ENCODE results near the gene TOR3A. TPM values are rescaled to one million over a fixed set of nuclear protein-coding genes. Genes with fewer than 3 reads are reported as not detected.

TOR3A gene
- total RNA-seq, 1 donor from 2014 or later, result 16.7 TPM

GRCh38 chr1:179061360-179062282, 20.2 kb upstream of the TOR3A start:
- FAIRE-seq, result no peak

GRCh38 chr1:179066471-179066870, 15.4 kb upstream of the TOR3A start:
- FAIRE-seq (no peak), DNase-seq (ENCODE audit: low spot score in 2 of 2) (no peak)

More at GRCh38 chr1:179061360-179062282, 20.2 kb upstream of the TOR3A start:
- DNase-seq (ENCODE audit: low spot score in 2 of 2), result no peak

DNA sequence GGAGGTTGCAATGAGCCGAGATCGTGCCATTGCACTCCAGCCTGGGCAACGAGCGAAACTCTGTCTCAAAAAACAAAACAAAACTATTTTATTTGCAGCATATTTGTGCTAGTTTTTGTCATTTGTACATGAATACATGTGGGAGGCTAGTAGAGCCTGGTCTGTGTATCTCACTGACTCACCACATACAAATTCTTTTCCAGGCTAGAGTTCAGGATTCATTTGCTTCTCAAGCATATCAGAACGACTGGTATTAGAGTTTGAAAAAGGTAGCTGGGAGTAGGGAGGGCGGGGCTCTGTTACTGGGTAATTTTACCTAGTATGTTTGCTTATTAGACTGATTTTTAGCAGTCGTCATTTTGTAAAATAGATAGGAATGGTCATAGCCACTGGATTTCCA, 4.5 kb upstream of the TOR3A start:
- DNase-seq (ENCODE audit: low spot score in 2 of 2) (no peak), FAIRE-seq (no peak)

DNA sequence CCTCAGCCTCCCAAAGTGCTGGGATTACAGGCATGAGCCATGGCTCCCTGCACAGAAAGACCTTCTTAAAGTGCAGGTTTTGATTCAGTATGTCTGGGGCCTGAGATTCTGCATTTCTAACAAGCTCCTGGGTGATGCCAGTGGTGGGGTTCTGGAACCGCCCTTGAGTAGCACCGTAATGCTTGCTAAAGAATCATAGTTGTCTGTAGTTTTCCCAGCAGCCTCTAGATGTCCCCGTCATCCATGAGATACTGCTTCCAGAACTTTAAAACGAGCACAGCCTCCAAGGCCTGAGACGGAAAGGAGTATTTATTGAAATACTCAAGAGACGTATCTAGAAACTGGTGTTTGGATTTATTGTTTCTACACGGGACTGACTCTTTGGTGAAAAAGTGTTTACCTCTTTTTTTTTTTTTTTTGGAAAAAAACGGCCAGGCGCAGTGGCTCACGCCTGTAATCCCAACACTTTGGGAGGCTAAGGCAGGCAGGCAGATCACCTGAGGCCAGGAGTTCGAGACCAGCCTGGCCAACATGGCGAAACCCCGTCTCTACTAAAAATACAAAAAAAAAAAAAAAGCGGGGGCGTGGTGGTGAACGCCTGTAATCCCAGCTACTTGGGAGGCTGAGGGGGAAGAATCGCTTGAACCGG, 2.6 kb upstream of the TOR3A start:
- DNase-seq (ENCODE audit: low spot score in 2 of 2), result peak; percentile 57 to 68
- FAIRE-seq, result no peak

- FAIRE-seq (no peak), DNase-seq (ENCODE audit: low spot score in 2 of 2) (no peak)
Measured at GRCh38 chr1:179080866-179081686, 794 bp upstream of the TOR3A start.

- no peak for FAIRE-seq
- DNase-seq (ENCODE audit: low spot score in 2 of 2), result peak in 1 of 2 donors; percentile 61
Measured at GRCh38 chr1:179082333-179082998, 596 bp downstream of the TOR3A start.

- FAIRE-seq (no peak), DNase-seq (ENCODE audit: low spot score in 2 of 2) (no peak)
Measured at GRCh38 chr1:179082999-179083335, 1.1 kb downstream of the TOR3A start.

GRCh38 chr1:179083533-179083932, 1.7 kb downstream of the TOR3A start:
- FAIRE-seq (no peak), DNase-seq (ENCODE audit: low spot score in 2 of 2) (no peak)

DNA sequence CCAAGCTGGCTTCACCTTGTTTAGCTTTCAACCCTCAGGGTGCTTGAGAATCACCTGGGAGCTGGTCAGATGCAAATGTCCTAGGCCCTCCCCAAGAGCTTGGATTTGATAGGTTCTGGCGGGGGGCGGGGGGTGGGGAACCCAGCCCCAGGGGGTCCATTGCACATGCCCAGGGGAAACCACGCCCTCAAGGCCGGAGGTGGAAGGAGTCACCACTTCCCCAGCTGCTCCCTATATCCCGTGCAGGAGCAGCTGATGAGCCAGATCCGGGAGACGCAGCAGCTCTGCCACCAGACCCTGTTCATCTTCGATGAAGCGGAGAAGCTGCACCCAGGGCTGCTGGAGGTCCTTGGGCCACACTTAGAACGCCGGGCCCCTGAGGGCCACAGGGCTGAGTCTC, 5.8 kb downstream of the TOR3A start:
- no peak for FAIRE-seq

DNA sequence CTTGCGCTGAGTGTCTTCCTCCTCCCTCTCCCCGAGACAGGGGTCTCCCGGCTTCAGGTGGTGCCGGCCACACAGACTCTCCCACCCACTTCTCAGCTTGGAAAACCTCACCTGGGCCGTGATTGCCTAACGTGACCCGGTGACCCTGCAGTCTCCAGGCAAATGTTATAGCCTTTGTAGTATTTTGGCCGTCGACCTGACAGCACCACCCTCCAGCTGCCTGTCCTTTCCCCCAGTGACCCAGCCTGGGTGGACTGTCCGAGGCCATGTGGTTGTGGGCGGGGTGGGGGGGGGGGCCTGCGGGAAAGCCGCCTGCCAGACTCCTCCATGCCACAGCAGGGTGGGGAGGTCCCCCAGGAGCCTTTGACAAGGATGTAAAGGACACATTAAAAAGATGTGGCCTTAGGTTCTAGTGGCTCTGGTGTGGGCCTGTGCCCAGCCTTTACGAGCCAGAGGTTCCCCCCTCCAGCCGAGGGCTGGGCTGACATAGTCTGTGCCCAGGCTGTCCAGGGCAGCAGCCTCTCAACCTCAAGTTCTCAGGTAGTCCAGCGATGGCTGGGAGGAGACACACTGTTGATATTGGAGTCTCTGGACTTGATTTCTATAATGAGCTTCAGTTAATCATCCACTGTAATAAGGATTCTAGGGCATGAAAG, 8.1 kb downstream of the TOR3A start:
- FAIRE-seq, result no peak

More for the DNA sequence above, 5.8 kb downstream of the TOR3A start:
- DNase-seq (ENCODE audit: low spot score in 2 of 2), result no peak

GRCh38 chr1:179090522-179090921, 8.7 kb downstream of the TOR3A start:
- DNase-seq (ENCODE audit: low spot score in 2 of 2), result peak in 1 of 2 donors; percentile 42
- no peak for FAIRE-seq

More for the DNA sequence above, 8.1 kb downstream of the TOR3A start:
- no peak for DNase-seq (ENCODE audit: low spot score in 2 of 2)

DNA sequence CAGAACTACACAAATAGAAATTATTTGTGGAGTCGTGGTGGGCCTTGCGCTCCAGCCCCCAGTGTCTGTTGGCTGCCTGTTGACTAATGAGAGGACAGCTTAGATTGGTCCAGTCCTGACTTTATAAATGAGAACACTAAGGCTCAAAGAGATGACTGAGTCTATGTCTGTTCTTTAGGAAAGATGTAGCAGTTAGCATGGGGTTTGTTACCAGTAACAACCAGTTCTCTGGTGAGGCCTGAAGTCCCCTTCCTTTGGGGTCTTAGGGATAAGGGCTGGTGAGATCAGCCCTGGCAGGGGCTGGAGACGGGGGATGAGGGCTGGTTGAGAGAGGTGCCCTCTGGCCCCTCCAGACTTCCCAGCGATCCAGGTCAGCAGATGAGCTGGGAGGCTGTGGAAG, 9.1 kb downstream of the TOR3A start:
- no peak for FAIRE-seq

GRCh38 chr1:179091691-179092165, 9.9 kb downstream of the TOR3A start:
- FAIRE-seq (no peak), DNase-seq (ENCODE audit: low spot score in 2 of 2) (no peak)

More for the DNA sequence above, 9.1 kb downstream of the TOR3A start:
- DNase-seq (ENCODE audit: low spot score in 2 of 2), result no peak

DNA sequence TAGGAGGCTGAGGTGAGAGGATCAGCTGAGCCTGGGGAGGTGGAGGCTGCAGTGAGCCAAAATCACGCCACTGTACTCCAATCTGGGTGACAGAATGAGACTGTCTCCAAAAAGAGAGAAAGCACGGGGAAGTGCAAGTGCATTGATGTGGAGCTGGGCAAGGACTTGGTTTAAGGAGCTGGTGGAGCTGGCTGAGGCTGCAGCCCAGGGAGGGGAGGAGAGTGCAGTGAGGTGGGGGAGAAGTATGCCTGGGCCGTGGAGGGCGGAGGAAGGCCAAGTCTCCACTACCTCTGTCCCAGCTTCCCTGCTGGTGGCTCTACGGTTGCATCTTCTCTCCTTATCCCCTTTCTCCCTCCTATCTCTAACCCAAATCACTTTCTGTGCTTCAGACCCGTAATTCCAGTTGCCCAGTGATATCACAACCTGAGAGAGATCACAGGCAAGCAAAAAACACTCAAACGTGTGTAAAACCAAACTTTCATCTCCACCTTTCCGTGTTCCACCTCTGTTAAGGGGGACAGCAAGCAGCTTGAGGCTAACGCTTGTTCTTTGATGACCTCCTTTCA, 11.1 kb downstream of the TOR3A start:
- DNase-seq (ENCODE audit: low spot score in 2 of 2), result no peak
- no peak for FAIRE-seq

GRCh38 chr1:179094818-179095217, 12.9 kb downstream of the TOR3A start:
- FAIRE-seq (no peak), DNase-seq (ENCODE audit: low spot score in 2 of 2) (no peak)

DNA sequence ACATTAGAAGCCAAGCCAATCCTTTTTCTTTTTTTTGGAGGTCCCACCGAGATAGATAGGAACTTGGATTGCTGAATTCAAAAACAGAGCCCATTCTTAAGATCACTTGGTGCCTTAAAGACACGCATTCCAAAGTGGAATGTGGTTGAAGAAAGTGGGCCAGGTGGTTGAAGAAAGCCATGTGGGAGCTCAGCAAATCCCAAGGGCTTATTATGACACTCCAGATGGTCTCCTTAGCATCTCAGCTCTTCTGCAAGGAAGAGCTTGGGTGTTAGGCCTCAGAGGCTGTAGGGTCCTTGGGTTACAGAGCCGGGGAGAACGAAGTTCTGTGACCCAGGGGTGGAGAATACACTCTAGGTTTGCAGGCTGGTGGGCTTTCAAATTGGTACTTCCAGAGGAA, 13.5 kb downstream of the TOR3A start:
- no peak for DNase-seq (ENCODE audit: low spot score in 2 of 2)
- no peak for FAIRE-seq

DNA sequence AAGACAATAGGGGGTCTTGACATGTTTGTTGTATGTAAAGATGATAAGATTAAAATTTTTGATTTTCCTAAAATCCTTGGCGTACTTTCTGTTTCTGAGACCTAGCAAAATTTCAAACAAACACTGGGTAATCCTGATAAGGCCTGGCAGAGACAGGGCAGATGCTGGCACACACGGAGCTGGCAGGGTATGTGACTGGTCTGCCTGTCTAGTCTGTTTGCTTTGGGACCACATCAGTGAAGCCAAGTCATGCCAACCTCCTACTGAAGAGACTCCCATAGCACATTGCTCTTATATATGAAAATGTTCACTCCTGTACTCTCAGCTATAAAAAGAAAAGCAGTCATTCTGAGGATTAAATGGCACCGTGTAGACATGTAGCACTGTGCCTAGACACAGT, 14.1 kb downstream of the TOR3A start:
- no peak for FAIRE-seq
- no peak for DNase-seq (ENCODE audit: low spot score in 2 of 2)

- FAIRE-seq, result no peak
Measured at GRCh38 chr1:179099891-179100290, 18.0 kb downstream of the TOR3A start.

DNA sequence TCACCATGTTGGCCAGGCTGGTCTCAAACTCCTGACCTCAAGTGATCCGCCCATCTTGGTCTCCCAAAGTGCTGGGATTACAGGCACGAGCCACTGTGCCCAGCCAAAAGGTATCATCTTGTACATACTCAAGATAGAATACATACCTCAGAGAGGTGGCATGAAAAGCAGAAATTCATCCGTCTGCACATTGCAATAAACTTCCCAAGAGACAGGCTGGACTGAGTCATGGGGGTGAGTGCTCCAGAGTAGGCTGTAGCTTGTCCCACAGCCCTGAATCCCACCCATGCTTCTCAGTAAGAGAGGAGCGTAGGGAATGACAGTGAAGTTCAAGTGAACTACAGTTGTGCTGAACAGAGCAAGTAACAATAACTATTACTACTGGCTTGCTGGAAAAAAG, 19.7 kb downstream of the TOR3A start:
- FAIRE-seq, result no peak
- DNase-seq (ENCODE audit: low spot score in 2 of 2), result no peak

More at GRCh38 chr1:179099891-179100290, 18.0 kb downstream of the TOR3A start:
- DNase-seq (ENCODE audit: low spot score in 2 of 2), result no peak
